Erythroblast (primary cell): Measurements from ENCODE around the gene PXYLP1.

Experiments
- GATA1 ChIP-seq: IDR thresholded peaks from 2 replicates; pipeline ENCODE4 v1.6.1; 2011; ENCODE audit warnings: low read depth, mild to moderate bottlenecking, control low read depth, low read length, moderate library complexity
- POLR2A ChIP-seq: IDR thresholded peaks from 2 replicates; pipeline ENCODE4 v1.6.1; 2011; ENCODE audit warnings: mild to moderate bottlenecking, low read length

GRCh38 chr3:141330718-141331376 is 99.2 kb downstream of the PXYLP1 start:
- TF ChIP-seq POLR2A (no peak), GATA1 (no peak)
